ENCODE results near the gene EMCN. TPM values are rescaled to one million over a fixed set of nuclear protein-coding genes. Genes with fewer than 3 reads are reported as not detected.
"Not testable (repeated sequence)": the region's sequence is repeated elsewhere in the genome, so short reads cannot be mapped to it uniquely, and the experiment has no call there.

EMCN gene
- not detected in 2 replicates for total RNA-seq (2014; rRNA removed; shearing (Covaris generic))

DNA sequence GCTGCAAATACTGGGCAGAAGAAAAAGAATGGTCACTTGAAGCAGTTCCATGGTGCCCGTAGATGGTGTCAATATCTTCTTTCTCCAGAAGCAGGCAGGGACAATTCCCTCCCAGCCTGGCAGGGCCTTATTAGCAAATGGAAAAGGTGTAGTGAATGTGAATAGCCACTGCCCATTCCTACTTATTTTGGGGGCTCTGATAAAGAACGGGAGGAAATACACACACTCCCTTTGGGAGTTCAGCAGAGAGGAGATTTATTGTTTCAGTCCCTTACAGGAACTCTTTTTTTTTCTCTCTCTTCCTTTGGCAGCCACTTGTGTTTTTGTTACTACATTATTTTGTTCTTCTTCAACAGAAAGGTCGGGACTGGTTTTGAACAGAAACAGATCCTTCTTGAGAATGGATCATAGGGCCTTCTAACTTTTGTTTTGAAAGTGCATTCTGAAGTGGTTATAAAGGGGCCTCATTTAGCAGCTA lies at the start of gene EMCN:
Gene EMCN (minus strand): TSS at position 159 of the 478 bp plus-strand sequence. CDS start 108 bp downstream, at position 51.
- DNase-seq, result no peak
- Histone ChIP-seq H3K27me3 (ENCODE audit: control insufficient read depth, insufficient read depth, low read length) (no peaks in the 10 kb centered on the region), H3K36me3 (replicated peaks; ENCODE audit: control insufficient read depth, insufficient read depth, low read length) (no peaks in the 10 kb centered on the region), H3K4me3 (ENCODE audit: insufficient read depth, low read depth, low read length) (no peak within 1 kb of the TSS)

DNA sequence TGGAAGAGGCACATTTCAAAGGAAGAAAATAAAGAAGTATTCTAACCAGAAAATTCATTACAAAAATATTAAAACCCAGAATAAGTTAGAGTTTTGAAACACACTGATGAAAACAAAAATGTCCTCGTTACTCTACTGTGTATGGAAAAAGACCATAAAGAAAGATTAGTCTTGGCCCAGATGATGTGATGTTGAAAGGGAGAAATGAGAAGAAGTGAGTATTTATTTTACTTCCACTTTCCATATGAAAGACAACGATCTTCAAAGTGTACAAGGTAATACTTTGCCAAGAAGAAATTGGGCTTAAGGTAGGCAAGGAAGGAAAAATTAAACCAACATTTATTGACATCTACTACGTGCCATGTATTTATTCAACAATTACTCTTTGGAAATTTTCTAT lies 48.6 kb upstream of the EMCN start:
- Histone ChIP-seq H3K4me3 (ENCODE audit: insufficient read depth, low read depth, low read length) (no peak overlapping the region), H3K27me3 (ENCODE audit: control insufficient read depth, insufficient read depth, low read length) (no peaks in the 10 kb centered on the region), H3K36me3 (replicated peaks; ENCODE audit: control insufficient read depth, insufficient read depth, low read length) (no peaks in the 10 kb centered on the region)
- no peak for DNase-seq

DNA sequence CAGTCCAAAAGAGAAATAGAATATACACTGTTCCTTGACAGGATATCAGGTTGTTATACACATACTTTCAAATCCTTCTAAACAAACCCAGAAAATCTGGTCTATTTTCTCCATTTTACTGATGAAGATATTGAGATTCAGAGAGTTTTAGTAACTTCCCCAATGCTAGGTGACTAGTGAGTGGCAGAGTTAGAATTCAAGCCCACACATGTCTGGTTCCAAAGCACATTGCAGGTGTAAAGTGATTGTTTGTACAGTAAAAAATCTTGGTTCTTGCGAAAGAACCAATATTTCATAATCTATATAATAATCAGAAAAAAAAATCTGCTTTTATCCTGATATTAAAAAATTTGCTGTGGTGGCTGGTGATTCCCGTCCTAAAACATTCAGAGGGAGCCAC lies 39.5 kb upstream of the EMCN start:
- H3K4me3 ChIP-seq (ENCODE audit: insufficient read depth, low read depth, low read length), result no peak overlapping the region
- no peaks in the 10 kb centered on the region for H3K27me3 ChIP-seq (ENCODE audit: control insufficient read depth, insufficient read depth, low read length)
- H3K36me3 ChIP-seq (replicated peaks; ENCODE audit: control insufficient read depth, insufficient read depth, low read length), result no peaks in the 10 kb centered on the region
- no peak for DNase-seq

- H3K36me3 ChIP-seq (replicated peaks; ENCODE audit: control insufficient read depth, insufficient read depth, low read length), result no peaks in the 10 kb centered on the region
- no peak for DNase-seq
- H3K27me3 ChIP-seq (ENCODE audit: control insufficient read depth, insufficient read depth, low read length), result no peaks in the 10 kb centered on the region
- no peak overlapping the region for H3K4me3 ChIP-seq (ENCODE audit: insufficient read depth, low read depth, low read length)
Observed at GRCh38 chr4:100555611-100556337, 38.0 kb upstream of the EMCN start.

- H3K36me3 ChIP-seq (replicated peaks; ENCODE audit: control insufficient read depth, insufficient read depth, low read length), result no peaks in the 10 kb centered on the region
- H3K4me3 ChIP-seq (ENCODE audit: insufficient read depth, low read depth, low read length), result no peak overlapping the region
- H3K27me3 ChIP-seq (ENCODE audit: control insufficient read depth, insufficient read depth, low read length), result no peaks in the 10 kb centered on the region
- no peak for DNase-seq
Observed at GRCh38 chr4:100548200-100548560, 30.4 kb upstream of the EMCN start.

DNA sequence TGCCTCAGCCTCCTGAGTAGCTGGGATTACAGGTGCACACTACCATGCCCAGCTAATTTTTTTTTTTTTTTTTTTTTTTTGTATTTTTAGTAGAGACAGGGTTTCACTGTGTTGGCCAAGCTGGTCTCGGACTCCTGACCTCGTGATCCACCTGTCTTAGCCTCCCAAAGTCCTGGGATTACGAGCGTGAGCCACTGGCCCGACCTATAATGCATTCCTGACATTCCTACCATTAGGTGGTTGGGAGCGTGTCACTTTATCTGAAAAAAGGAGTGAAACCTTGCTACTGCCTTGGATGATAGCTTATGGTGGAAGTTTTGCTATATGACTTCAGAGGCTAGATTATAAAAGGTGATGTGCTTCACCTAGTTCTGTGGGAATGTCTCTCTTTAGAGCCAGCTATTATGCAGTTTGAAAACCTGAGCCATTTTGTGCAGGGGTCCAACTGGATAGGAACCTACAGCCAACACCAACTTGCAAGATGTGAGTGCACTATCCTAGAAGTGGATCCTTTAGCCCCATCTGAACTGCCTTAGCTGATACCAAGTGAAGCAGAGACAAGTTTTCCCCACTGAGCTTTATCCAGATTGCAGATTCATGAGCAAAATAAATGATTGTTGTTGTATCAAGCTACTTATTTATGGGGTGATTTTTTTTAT lies 29.8 kb upstream of the EMCN start:
- DNase-seq, result peak; percentile 4
- no peak overlapping the region for H3K4me3 ChIP-seq (ENCODE audit: insufficient read depth, low read depth, low read length)
- no peaks in the 10 kb centered on the region for H3K27me3 ChIP-seq (ENCODE audit: control insufficient read depth, insufficient read depth, low read length)
- no peaks in the 10 kb centered on the region for H3K36me3 ChIP-seq (replicated peaks; ENCODE audit: control insufficient read depth, insufficient read depth, low read length)

GRCh38 chr4:100545427-100545826 lies 27.6 kb upstream of the EMCN start:
- no peaks in the 10 kb centered on the region for H3K27me3 ChIP-seq (ENCODE audit: control insufficient read depth, insufficient read depth, low read length)
- DNase-seq, result no peak
- no peaks in the 10 kb centered on the region for H3K36me3 ChIP-seq (replicated peaks; ENCODE audit: control insufficient read depth, insufficient read depth, low read length)
- no peak overlapping the region for H3K4me3 ChIP-seq (ENCODE audit: insufficient read depth, low read depth, low read length)

DNA sequence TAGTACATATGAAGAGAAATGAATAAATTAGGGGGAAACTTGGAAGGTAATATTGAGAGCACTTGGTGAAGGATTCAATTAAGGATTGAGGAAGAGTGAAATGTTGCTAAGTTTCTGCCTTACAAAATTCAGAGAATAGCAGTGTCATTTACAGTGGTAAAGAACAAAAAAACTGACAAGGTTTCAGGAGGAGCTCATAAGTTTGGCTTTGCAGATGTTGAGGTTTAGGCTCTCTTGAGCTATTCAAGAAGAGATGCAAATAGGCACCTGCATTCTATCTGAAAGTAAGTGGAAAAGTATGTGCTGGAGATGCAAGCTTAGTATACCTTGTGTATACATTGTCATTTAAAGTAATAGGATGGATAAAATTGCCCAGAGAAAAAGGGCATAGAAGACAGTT lies 22.3 kb upstream of the EMCN start:
- H3K27me3 ChIP-seq (ENCODE audit: control insufficient read depth, insufficient read depth, low read length), result no peaks in the 10 kb centered on the region
- no peak for DNase-seq
- no peaks in the 10 kb centered on the region for H3K36me3 ChIP-seq (replicated peaks; ENCODE audit: control insufficient read depth, insufficient read depth, low read length)
- no peak overlapping the region for H3K4me3 ChIP-seq (ENCODE audit: insufficient read depth, low read depth, low read length)

DNA sequence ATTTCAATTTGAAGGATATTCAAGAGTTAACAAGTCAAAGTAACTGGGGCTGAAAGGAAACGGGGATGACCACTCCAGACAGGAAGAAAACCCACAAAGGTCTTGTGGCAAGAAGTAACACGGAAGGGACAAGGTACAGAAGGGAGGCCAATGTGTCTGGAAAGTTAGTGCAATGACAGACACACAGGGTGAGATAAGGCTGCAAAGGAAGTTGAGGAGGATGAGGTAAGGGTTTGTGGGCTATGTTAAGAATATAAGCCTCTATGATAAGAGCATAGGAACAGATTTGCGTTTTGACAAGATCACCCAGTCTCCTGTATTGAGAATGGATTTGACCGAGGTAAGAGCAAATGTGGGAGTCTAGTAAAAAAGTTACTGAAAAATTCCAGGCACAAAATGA lies 21.9 kb upstream of the EMCN start:
- no peak for DNase-seq
- Histone ChIP-seq H3K27me3 (ENCODE audit: control insufficient read depth, insufficient read depth, low read length) (no peaks in the 10 kb centered on the region), H3K4me3 (ENCODE audit: insufficient read depth, low read depth, low read length) (no peak overlapping the region), H3K36me3 (replicated peaks; ENCODE audit: control insufficient read depth, insufficient read depth, low read length) (no peaks in the 10 kb centered on the region)

- H3K36me3 ChIP-seq (replicated peaks; ENCODE audit: control insufficient read depth, insufficient read depth, low read length), result no peaks in the 10 kb centered on the region
- H3K4me3 ChIP-seq (ENCODE audit: insufficient read depth, low read depth, low read length), result no peak overlapping the region
- H3K27me3 ChIP-seq (ENCODE audit: control insufficient read depth, insufficient read depth, low read length), result no peaks in the 10 kb centered on the region
- DNase-seq, result no peak
Observed at GRCh38 chr4:100533741-100534140, 15.9 kb upstream of the EMCN start.

GRCh38 chr4:100530161-100530560 lies 12.3 kb upstream of the EMCN start:
- DNase-seq; H3K27me3 ChIP-seq (ENCODE audit: control insufficient read depth, insufficient read depth, low read length); H3K36me3 ChIP-seq (replicated peaks; ENCODE audit: control insufficient read depth, insufficient read depth, low read length); H3K4me3 ChIP-seq (ENCODE audit: insufficient read depth, low read depth, low read length): not testable (repeated sequence)

- no peak overlapping the region for H3K4me3 ChIP-seq (ENCODE audit: insufficient read depth, low read depth, low read length)
- DNase-seq, result no peak
- no peaks in the 10 kb centered on the region for H3K27me3 ChIP-seq (ENCODE audit: control insufficient read depth, insufficient read depth, low read length)
- H3K36me3 ChIP-seq (replicated peaks; ENCODE audit: control insufficient read depth, insufficient read depth, low read length), result no peaks in the 10 kb centered on the region
Observed at GRCh38 chr4:100525686-100526085, 7.9 kb upstream of the EMCN start.

DNA sequence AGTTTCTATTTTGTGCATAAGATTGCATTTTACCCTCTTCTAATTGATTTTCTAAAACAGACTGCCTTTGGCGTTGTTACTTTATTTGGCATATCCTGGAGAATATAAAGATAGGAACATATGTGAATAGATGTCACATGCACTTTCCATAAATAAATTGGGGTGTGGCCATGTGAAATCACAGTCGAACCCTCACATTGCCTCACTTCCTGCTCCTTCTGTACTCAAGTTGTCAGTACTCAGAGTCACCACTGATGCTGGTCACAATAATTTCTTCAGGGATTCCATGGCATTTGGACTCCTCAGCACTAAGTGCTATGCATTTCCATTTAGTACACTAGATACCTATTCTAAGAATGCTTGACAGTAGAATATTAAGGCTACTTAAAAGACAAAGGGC lies 1.4 kb upstream of the EMCN start:
- no peak overlapping the region for H3K4me3 ChIP-seq (ENCODE audit: insufficient read depth, low read depth, low read length)
- no peak for DNase-seq
- H3K36me3 ChIP-seq (replicated peaks; ENCODE audit: control insufficient read depth, insufficient read depth, low read length), result no peaks in the 10 kb centered on the region
- H3K27me3 ChIP-seq (ENCODE audit: control insufficient read depth, insufficient read depth, low read length), result no peaks in the 10 kb centered on the region

- DNase-seq, result no peak
- no peak overlapping the region for H3K4me3 ChIP-seq (ENCODE audit: insufficient read depth, low read depth, low read length)
- H3K27me3 ChIP-seq (ENCODE audit: control insufficient read depth, insufficient read depth, low read length), result no peaks in the 10 kb centered on the region
- H3K36me3 ChIP-seq (replicated peaks; ENCODE audit: control insufficient read depth, insufficient read depth, low read length), result no peaks in the 10 kb centered on the region
Observed at GRCh38 chr4:100516225-100516624, 1.6 kb downstream of the EMCN start.

- no peaks in the 10 kb centered on the region for H3K27me3 ChIP-seq (ENCODE audit: control insufficient read depth, insufficient read depth, low read length)
- no peak for DNase-seq
- no peaks in the 10 kb centered on the region for H3K36me3 ChIP-seq (replicated peaks; ENCODE audit: control insufficient read depth, insufficient read depth, low read length)
- no peak overlapping the region for H3K4me3 ChIP-seq (ENCODE audit: insufficient read depth, low read depth, low read length)
Observed at GRCh38 chr4:100511896-100512295, 5.9 kb downstream of the EMCN start.
